Activated T-cell treated with anti-CD3 and anti-CD28 coated beads, Interleukin-2, amount 50 U/mL, for 4 hours (primary cell): ENCODE results near the gene EXOC3L1. TPM values are rescaled to one million over a fixed set of nuclear protein-coding genes. Genes with fewer than 3 reads are reported as not detected.
A peak's percentile ranks its signal among the peaks of the same experiment; 100 is the strongest.

ENCODE experiments used
- ATAC-seq, 2 donors: fragments of 200-7000 bp; cut with Tn5 transposase; one replicate each; pipeline ENCODE4 v1.10.0; 2021
- DNase-seq: peaks from one replicate; pipeline ENCODE4 v3.0.0-alpha.2; 2020
- H3K27me3 Mint-ChIP-seq: one replicate; pipeline ENCODE4 v1.8.0; 2021; ENCODE audit warnings: low read depth, mixed read lengths
- H3K36me3 Mint-ChIP-seq: one replicate; pipeline ENCODE4 v1.8.0; 2022; ENCODE audit warnings: mixed read lengths; ENCODE audit not compliant: insufficient read depth
- H3K4me1 Mint-ChIP-seq: one replicate; pipeline ENCODE4 v1.8.0; 2021; ENCODE audit warnings: low read depth, mixed read lengths
- H3K4me3 Mint-ChIP-seq: one replicate; pipeline ENCODE4 v1.8.0; 2021; ENCODE audit warnings: mild to moderate bottlenecking, moderate library complexity, mixed read lengths
- H3K9me3 Mint-ChIP-seq: one replicate; pipeline ENCODE4 v1.8.0; 2021; ENCODE audit warnings: mixed read lengths
- total RNA-seq, 3 donors: library from RNA; stranded (reverse); gene quantifications; one replicate each; pipeline ENCODE4 v1.2.1, GENCODE V29; 2021

EXOC3L1 gene
- total RNA-seq, 3 donors from 2014 or later: not detected

- DNase-seq (no peak), ATAC-seq (no peak)
- Mint-ChIP-seq H3K36me3 (peaks cover 1% of the 10 kb centered on the region), H3K4me1 (peaks cover 56% of the 10 kb centered on the region), H3K27me3 (peaks cover 34% of the 10 kb centered on the region), H3K4me3 (peak overlapping the region; percentile 26), H3K9me3 (no peaks in the 10 kb centered on the region)
Observed at GRCh38 chr16:67161595-67162058, 28.3 kb downstream of the EXOC3L1 start.

DNA sequence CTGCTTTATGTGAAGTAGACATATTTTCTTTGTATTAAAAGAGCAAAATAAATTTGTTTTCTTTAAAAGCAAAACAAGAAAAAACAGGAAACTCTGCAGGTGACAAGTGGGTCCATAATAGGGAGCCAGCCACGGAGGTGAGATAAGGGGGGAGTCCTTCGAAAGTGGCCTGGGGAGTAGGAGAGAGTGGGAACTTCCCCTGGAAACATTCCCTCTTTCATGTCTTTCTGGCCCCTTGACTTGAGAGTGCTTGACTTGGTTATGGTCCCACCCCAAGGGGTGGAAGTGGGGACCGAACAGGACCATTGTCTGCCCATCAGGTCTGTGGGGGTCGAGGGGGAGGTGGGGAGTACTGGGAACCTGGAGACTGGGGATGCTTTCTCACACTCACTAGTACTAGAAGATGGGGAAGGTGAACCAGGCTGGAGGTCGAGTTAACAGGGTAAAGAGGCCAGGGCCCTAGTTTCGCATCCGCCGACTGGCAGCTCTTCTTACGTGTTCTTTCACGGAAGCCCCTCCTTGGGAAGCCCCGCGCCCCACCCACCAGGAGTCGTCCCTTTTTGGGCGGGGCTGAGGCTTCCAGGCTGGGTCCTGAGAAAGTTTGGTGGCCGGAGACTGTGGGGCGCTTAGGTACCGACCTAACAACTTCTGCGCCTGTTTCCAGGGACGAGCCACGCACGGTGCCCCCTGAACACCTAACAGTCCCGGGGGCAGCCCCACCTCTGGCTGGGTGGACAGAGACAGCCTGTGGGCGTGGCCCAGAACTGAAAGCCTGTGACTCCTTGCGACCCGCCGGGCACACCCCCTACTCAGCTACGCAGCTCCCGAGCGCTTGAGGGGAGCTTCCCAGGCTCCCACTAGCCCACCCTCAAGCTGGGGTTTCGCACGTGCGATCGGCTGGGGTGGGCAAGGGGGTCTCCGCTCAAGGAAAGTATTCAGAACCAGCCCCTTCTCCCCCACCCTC is 31.0 kb downstream of the EXOC3L1 start:
- DNase-seq: peak; percentile 79
- peaks cover 17% of the 10 kb centered on the region for H3K27me3 Mint-ChIP-seq
- H3K36me3 Mint-ChIP-seq: peaks cover 1% of the 10 kb centered on the region
- peak overlapping the region; percentile 89 for H3K4me3 Mint-ChIP-seq
- peak; percentile 20 to 34 for ATAC-seq
- peaks cover 62% of the 10 kb centered on the region for H3K4me1 Mint-ChIP-seq
- H3K9me3 Mint-ChIP-seq: no peaks in the 10 kb centered on the region

- Mint-ChIP-seq H3K4me1 (peaks cover 65% of the 10 kb centered on the region), H3K36me3 (peaks cover 1% of the 10 kb centered on the region), H3K4me3 (peak overlapping the region; percentile 89), H3K9me3 (no peaks in the 10 kb centered on the region), H3K27me3 (peaks cover 14% of the 10 kb centered on the region)
- ATAC-seq: no peak
- no peak for DNase-seq
Observed at GRCh38 chr16:67157892-67158635, 31.9 kb downstream of the EXOC3L1 start.

DNA sequence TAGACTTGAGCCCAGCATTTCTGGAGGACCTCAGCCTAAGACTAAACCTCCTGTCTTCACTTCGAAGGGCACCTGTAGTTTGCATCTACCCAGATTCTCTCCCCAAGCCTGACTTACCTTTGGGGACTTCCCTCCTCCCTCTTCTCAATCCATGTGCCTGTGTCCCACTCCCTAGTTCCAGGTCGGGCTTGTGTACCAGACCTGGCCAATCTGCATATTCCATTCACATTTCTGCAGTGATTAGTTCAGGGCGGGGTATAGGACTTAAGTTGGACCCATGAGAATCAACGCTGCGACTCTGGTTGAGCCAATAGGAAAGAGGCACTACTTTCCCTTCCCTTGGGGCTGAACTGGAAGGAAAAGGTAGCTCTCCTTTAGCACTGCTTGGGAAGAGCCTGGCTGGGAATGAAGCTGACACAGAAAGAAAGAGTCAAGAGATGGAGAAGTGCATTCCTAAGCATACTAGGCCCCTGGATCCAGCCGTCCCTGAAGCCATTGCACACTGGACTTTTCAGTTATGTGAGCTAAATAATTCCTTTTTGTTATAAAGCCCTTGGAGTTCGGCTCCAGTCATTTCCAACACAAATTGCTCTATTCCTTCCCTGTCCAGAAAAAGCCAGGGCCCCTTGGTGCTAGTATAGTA is 32.7 kb downstream of the EXOC3L1 start:
- Mint-ChIP-seq H3K4me3 (no peak overlapping the region), H3K4me1 (peaks cover 67% of the 10 kb centered on the region), H3K9me3 (no peaks in the 10 kb centered on the region), H3K36me3 (peaks cover 1% of the 10 kb centered on the region), H3K27me3 (peaks cover 9% of the 10 kb centered on the region)
- ATAC-seq (no peak), DNase-seq (no peak)

GRCh38 chr16:67156143-67156844 is 33.6 kb downstream of the EXOC3L1 start:
- Mint-ChIP-seq H3K4me1 (peaks cover 63% of the 10 kb centered on the region), H3K27me3 (peaks cover 3% of the 10 kb centered on the region), H3K9me3 (no peaks in the 10 kb centered on the region), H3K36me3 (peaks cover 1% of the 10 kb centered on the region), H3K4me3 (no peak overlapping the region)
- DNase-seq (no peak), ATAC-seq (no peak)

DNA sequence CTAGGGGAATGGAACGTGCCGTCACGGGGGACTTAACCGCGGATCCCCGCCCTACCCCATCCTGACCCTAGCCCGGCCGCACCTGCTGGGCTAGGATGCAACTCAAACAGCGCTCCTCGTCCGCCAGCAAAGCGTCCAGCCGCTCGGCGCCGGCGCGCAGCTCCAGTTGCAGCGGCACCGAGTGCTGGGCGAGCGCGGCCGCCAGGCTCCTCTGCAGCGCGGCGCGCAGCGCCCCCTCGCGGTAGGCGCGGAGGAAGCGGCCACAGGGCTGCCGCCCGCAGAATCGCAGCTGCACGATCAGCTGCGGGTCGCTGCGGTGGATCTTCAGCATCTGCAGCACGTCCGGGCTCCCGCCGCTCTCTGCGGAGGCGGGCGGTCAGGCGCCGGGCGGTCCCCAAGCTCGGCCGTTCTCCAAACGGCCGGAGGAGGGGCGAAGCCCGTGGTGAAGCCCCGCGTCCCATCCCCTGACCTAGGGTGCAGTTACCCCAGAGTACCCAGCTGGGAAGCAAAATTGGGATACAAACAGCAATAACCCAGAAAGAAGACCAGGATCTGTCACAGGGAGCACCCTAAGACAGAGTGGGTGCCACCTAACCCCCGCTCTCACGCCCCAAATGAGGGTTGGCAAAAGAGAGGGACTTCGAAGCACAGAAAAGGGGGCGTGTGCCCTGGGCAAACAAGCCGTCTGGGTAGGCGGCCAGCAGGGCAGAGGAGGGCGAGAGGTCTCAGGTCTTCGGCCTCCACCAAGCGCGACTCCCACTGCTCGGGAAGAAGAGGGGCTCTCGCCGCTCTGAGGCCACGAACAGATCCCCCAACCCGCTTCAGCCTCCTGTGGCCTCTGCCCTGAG is 34.4 kb downstream of the EXOC3L1 start:
- DNase-seq (peak; percentile 74), ATAC-seq (peak; percentile 61 to 64)
- peak overlapping the region; percentile 71 for H3K4me3 Mint-ChIP-seq
- peaks cover 60% of the 10 kb centered on the region for H3K4me1 Mint-ChIP-seq
- no peaks in the 10 kb centered on the region for H3K9me3 Mint-ChIP-seq
- H3K27me3 Mint-ChIP-seq: no peaks in the 10 kb centered on the region
- H3K36me3 Mint-ChIP-seq: peaks cover 1% of the 10 kb centered on the region

- DNase-seq: no peak
- no peak for ATAC-seq
- H3K36me3 Mint-ChIP-seq: peaks cover 1% of the 10 kb centered on the region
- peaks cover 58% of the 10 kb centered on the region for H3K4me1 Mint-ChIP-seq
- H3K9me3 Mint-ChIP-seq: no peaks in the 10 kb centered on the region
- H3K27me3 Mint-ChIP-seq: no peaks in the 10 kb centered on the region
- H3K4me3 Mint-ChIP-seq: peak overlapping the region; percentile 71
Observed at GRCh38 chr16:67154578-67155294, 35.2 kb downstream of the EXOC3L1 start.

GRCh38 chr16:67151431-67152097 is 38.4 kb downstream of the EXOC3L1 start:
- DNase-seq: no peak
- H3K9me3 Mint-ChIP-seq: no peaks in the 10 kb centered on the region
- H3K4me3 Mint-ChIP-seq: peak overlapping the region; percentile 64
- no peak for ATAC-seq
- peaks cover 11% of the 10 kb centered on the region for H3K36me3 Mint-ChIP-seq
- no peaks in the 10 kb centered on the region for H3K27me3 Mint-ChIP-seq
- H3K4me1 Mint-ChIP-seq: peaks cover 33% of the 10 kb centered on the region

GRCh38 chr16:67150833-67151396 is 39.0 kb downstream of the EXOC3L1 start, which contains the start of gene B3GNT9:
Gene B3GNT9, minus strand, starts transcription at chr16:67150998. Its CDS starts 513 bp downstream, at chr16:67150485.
- H3K4me1 Mint-ChIP-seq: peaks cover 27% of the 10 kb centered on the region
- ATAC-seq (peak; percentile 21 to 27), DNase-seq (no peak)
- no peaks in the 10 kb centered on the region for H3K27me3 Mint-ChIP-seq
- peaks cover 18% of the 10 kb centered on the region for H3K36me3 Mint-ChIP-seq
- no peaks in the 10 kb centered on the region for H3K9me3 Mint-ChIP-seq
- H3K4me3 Mint-ChIP-seq: peak within 1 kb of the TSS; percentile 64

DNA sequence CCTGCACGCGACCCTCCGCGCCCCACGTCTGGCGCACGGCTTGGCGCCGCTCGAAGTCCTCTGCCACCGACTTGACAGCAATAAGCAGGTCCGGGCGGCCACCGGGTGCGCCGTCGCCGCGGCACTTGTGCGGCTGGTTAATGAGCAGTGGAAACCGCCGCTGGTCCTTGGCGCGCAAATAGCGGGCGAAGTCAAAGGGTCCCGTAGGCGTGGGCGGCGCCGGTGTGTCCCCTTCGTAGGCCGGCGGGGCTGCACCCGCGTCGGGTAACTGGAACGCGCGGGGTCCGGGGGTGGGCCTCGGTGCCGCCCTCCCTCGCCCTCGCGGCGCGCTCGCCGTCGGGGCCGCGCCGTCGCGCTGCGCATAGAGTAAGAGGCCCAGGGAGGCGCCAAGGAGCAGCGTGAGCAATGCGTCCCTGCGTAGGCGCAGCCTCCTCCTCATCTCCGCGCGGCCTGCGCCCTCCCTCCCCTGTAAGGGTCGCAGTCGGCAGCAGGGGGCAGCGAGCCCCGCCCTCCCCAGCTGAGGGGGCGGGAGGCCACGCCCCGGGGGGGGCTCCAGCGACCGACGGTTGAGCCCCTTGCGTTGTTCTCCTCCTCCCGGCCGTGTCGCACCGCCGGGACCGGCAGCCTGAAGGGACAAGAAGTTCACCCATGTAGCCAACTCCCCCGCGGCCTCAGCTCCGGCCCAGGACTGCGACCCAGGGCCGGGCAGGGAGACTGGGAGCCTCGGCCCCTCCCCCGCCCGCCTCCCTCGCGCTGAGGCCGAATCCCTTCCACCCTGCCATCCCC is 39.7 kb downstream of the EXOC3L1 start:
- Mint-ChIP-seq H3K27me3 (no peaks in the 10 kb centered on the region), H3K36me3 (peaks cover 18% of the 10 kb centered on the region), H3K9me3 (no peaks in the 10 kb centered on the region), H3K4me1 (peaks cover 23% of the 10 kb centered on the region), H3K4me3 (no peak overlapping the region)
- peak; percentile 58 for DNase-seq
- peak; percentile 71 to 73 for ATAC-seq

GRCh38 chr16:67149276-67150046 is 40.5 kb downstream of the EXOC3L1 start:
- peak overlapping the region; percentile 45 for H3K4me3 Mint-ChIP-seq
- H3K27me3 Mint-ChIP-seq: no peaks in the 10 kb centered on the region
- H3K36me3 Mint-ChIP-seq: peaks cover 21% of the 10 kb centered on the region
- H3K4me1 Mint-ChIP-seq: peaks cover 21% of the 10 kb centered on the region
- ATAC-seq: no peak
- no peaks in the 10 kb centered on the region for H3K9me3 Mint-ChIP-seq
- DNase-seq: no peak
